HCT116 (cell line): ENCODE data around the gene TNIK. TPM values are rescaled to one million over a fixed set of nuclear protein-coding genes. Genes with fewer than 3 reads are reported as not detected.

Experiments used
- ATAC-seq: fragments of 200-7000 bp; cut with Tn5 transposase; 2 replicates; pipeline ENCODE4 v1.9.1; 2020; ENCODE audit warnings: mild to moderate bottlenecking, moderate library complexity
- BruUV-seq: library from RNA; stranded (reverse); fragments of 400-500 nt; replicated peaks from 2 replicates; lab custom pipeline; 2021; lab: Mats Ljungman, UMichigan
- CTCF ChIA-PET: fragments of 300-600 bp; sonication (Branson Sonifier 250); formaldehyde crosslinking; loops from one replicate; lab custom pipeline; 2021; ENCODE audit warnings: antibody characterized with exemption; lab: Charles Lee
- POLR2A ChIA-PET: fragments of 300-600, 350-600 bp; sonication (Branson Sonifier 250); formaldehyde crosslinking; loops from one replicate; lab custom pipeline; 2021; ENCODE audit warnings: antibody characterized with exemption; lab: Charles Lee
- RAD21 ChIA-PET, 2 experiments: fragments of 300-600 bp; sonication (Branson Sonifier 250); formaldehyde crosslinking; loops; one replicate each; lab custom pipeline; 2023; ENCODE audit warnings: low total read pairs in 2 of 2; ENCODE audit not compliant: uncharacterized antibody in 2 of 2, unreplicated experiment in 2 of 2, low non-redundant PET in 1 of 2; lab: Charles Lee
- DNase-seq: peaks from one replicate; pipeline ENCODE4 v3.0.0-alpha.2; 2010; ENCODE audit warnings: low read depth, low spot score
- H2AFZ ChIP-seq: fragments of 200-600 bp; shearing (Covaris generic), sonication (generic); 2 replicates; pipeline ENCODE4 v1.6.1; 2017; ENCODE audit warnings: low read depth, mixed run types, mixed read lengths, antibody characterized with exemption, low read length; ENCODE audit not compliant: poor library complexity, severe bottlenecking
- H3K27ac ChIP-seq: 2 replicates; pipeline ENCODE4 v1.5.1; 2012; ENCODE audit warnings: low read depth, low read length
- H3K27me3 ChIP-seq: fragments of 200-600 bp; sonication (generic); 2 replicates; pipeline ENCODE4 v1.6.1; 2016; ENCODE audit warnings: mixed run types, low read length, mixed read lengths; ENCODE audit not compliant: insufficient read depth
- H3K36me3 ChIP-seq, 2 experiments: fragments of 200-500 bp in 1 of 2; fragments of 200-600 bp in 1 of 2; sonication (Bioruptor generic) in 1 of 2; sonication (generic) in 1 of 2; 2 replicates each; pipeline versions ENCODE4 v1.5.1 to v1.6.1; 2014 to 2016; ENCODE audit warnings: low read length in 2 of 2, inconsistent platforms in 1 of 2, mixed read lengths in 1 of 2, mixed run types in 1 of 2; ENCODE audit not compliant: insufficient read depth in 2 of 2, control insufficient read depth in 1 of 2
- H3K4me1 ChIP-seq, 2 experiments: fragments of 200-600 bp in 1 of 2; sonication (generic) in 1 of 2; 2 replicates each; pipeline versions ENCODE4 v1.5.1 to v1.6.1; 2012 to 2017; ENCODE audit warnings: low read length in 2 of 2, inconsistent platforms in 1 of 2, mild to moderate bottlenecking in 1 of 2, mixed read lengths in 1 of 2, mixed run types in 1 of 2, moderate library complexity in 1 of 2; ENCODE audit not compliant: insufficient read depth in 2 of 2, control insufficient read depth in 1 of 2
- H3K4me2 ChIP-seq: fragments of 200-600 bp; sonication (generic); 2 replicates; pipeline ENCODE4 v1.6.1; 2017; ENCODE audit warnings: mixed run types, low read length, mixed read lengths
- H3K4me3 ChIP-seq, 2 experiments: fragments of 200-600 bp in 1 of 2; sonication (generic) in 1 of 2; replicated peaks in 1 of 2; 2 replicates each; pipeline ENCODE4 v1.5.1; 2011 to 2016; ENCODE audit warnings: low read length in 2 of 2, control low read depth in 1 of 2, low read depth in 1 of 2, mild to moderate bottlenecking in 1 of 2, mixed read lengths in 1 of 2, mixed run types in 1 of 2
- H3K79me2 ChIP-seq: fragments of 200-600 bp; sonication (generic); 2 replicates; pipeline ENCODE4 v1.6.1; 2017; ENCODE audit warnings: mild to moderate bottlenecking, mixed run types, low read length, moderate library complexity, mixed read lengths; ENCODE audit not compliant: insufficient read depth
- H3K9ac ChIP-seq: fragments of 200-600 bp; sonication (generic); 2 replicates; pipeline ENCODE4 v1.6.1; 2016; ENCODE audit warnings: low read length, mixed read lengths
- H3K9me2 ChIP-seq: fragments of 200-600 bp; sonication (generic), shearing (Covaris generic); 2 replicates; pipeline ENCODE4 v1.6.1; 2017; ENCODE audit warnings: mixed run types, mild to moderate bottlenecking, moderate library complexity; ENCODE audit not compliant: insufficient read depth
- H3K9me3 ChIP-seq, 2 experiments: fragments of 200-500 bp in 1 of 2; fragments of 200-600 bp in 1 of 2; sonication (Bioruptor generic) in 1 of 2; sonication (generic) in 1 of 2; 2 replicates each; pipeline ENCODE4 v1.6.1; 2014 to 2017; ENCODE audit warnings: low read length in 2 of 2, mixed read lengths in 2 of 2, inconsistent platforms in 1 of 2, low read depth in 1 of 2, mild to moderate bottlenecking in 1 of 2, mixed run types in 1 of 2, moderate library complexity in 1 of 2; ENCODE audit not compliant: control insufficient read depth in 1 of 2, insufficient read depth in 1 of 2
- H4K20me1 ChIP-seq: fragments of 200-600 bp; sonication (generic), shearing (Covaris generic); 2 replicates; pipeline ENCODE4 v1.6.1; 2017; ENCODE audit warnings: mixed run types, mild to moderate bottlenecking, moderate library complexity; ENCODE audit not compliant: insufficient read depth
- CEBPB ChIP-seq: IDR thresholded peaks from 2 replicates; pipeline ENCODE4 v1.6.1; 2012; ENCODE audit warnings: low read depth
- ELF1 ChIP-seq: IDR thresholded peaks from 2 replicates; pipeline ENCODE4 v1.6.1; 2012; ENCODE audit warnings: low read depth, borderline replicate concordance
- EZH2phosphoT487 ChIP-seq: fragments of 200-600 bp; IDR thresholded peaks from 2 replicates; pipeline ENCODE4 v1.6.1; 2018; ENCODE audit warnings: antibody characterized with exemption, borderline replicate concordance
- FOSL1 ChIP-seq: IDR thresholded peaks from 2 replicates; pipeline ENCODE4 v1.6.1; 2012; ENCODE audit warnings: low read depth
- POLR2A ChIP-seq: IDR thresholded peaks from 2 replicates; pipeline ENCODE4 v1.7.0; 2011; ENCODE audit warnings: borderline replicate concordance; ENCODE audit not compliant: insufficient read depth, insufficient read length; ENCODE audit errors: extremely low read depth
- POLR2AphosphoS5 ChIP-seq: IDR thresholded peaks from 2 replicates; pipeline ENCODE4 v1.6.1; 2011; ENCODE audit warnings: mild to moderate bottlenecking, low read depth, low read length, moderate library complexity
- REST ChIP-seq: IDR thresholded peaks from 2 replicates; pipeline ENCODE4 v1.6.1; 2012; ENCODE audit warnings: low read depth
- SIN3A ChIP-seq: IDR thresholded peaks from 2 replicates; pipeline ENCODE4 v1.6.1; 2012; ENCODE audit warnings: low read depth
- SP1 ChIP-seq: IDR thresholded peaks from 2 replicates; pipeline ENCODE4 v1.6.1; 2012; ENCODE audit warnings: low read depth
- ZFX ChIP-seq: fragments of 450-650 bp; IDR thresholded peaks from 2 replicates; pipeline ENCODE4 v1.6.1; 2017
- intact Hi-C: fragments of 100-400 bp; cut with micrococcal nuclease; formaldehyde crosslinking; loops from 2 replicates; pipeline ENCODE4 v1.10.0; 2022
- total RNA-seq: library from RNA; stranded (reverse); gene quantifications from one replicate; pipeline ENCODE4 v1.2.1, GENCODE V29; 2021; ENCODE audit not compliant: unreplicated experiment

TNIK gene
- total RNA-seq, 1 experiment from 2014 or later = 24.1 TPM

- no peak overlapping the region for H3K4me3 ChIP-seq
- ChIA-PET CTCF (no interaction called here), POLR2A (no interaction called here), RAD21 (no interaction called here)
- ATAC-seq (no peak), DNase-seq (no peak)
- H3K9me2 ChIP-seq = no peaks in the 10 kb centered on the region
- H2AFZ ChIP-seq = no peak overlapping the region
- H3K27ac ChIP-seq = no peak overlapping the region
- TF ChIP-seq ZFX (no peak), ELF1 (no peak), FOSL1 (no peak), POLR2AphosphoS5 (no peak), REST (no peak), SP1 (no peak), SIN3A (no peak), EZH2phosphoT487 (no peak), POLR2A (no peak), CEBPB (no peak)
- no peaks in the 10 kb centered on the region for H3K36me3 ChIP-seq
- no TSS peak for BruUV-seq
- H3K9ac ChIP-seq = no peak overlapping the region
- no peaks in the 10 kb centered on the region for H4K20me1 ChIP-seq
- no peaks in the 10 kb centered on the region for H3K9me3 ChIP-seq
- intact Hi-C loops = no loop called here
- no peaks in the 10 kb centered on the region for H3K4me1 ChIP-seq
- H3K79me2 ChIP-seq = no peaks in the 10 kb centered on the region
- H3K27me3 ChIP-seq = no peaks in the 10 kb centered on the region
- H3K4me2 ChIP-seq = no peak overlapping the region
These were observed 398.5 kb downstream of the TNIK start for GRCh38 chr3:171061749-171062148.
